NCI-H345 treated with DMSO at 0.1 percent for 48 hours (cell line): ENCODE data around the gene UFD1.

ENCODE experiments used
- DNase-seq: peaks from one replicate; lab custom pipeline; 2025; ENCODE audit not compliant: unreplicated experiment; lab: John Stamatoyannopoulos, UW

UFD1 gene

GRCh38 chr22:19472233-19472632 lies 6.8 kb downstream of the UFD1 start:
- DNase-seq: no peak

- DNase-seq: no peak
These were observed 7.4 kb downstream of the UFD1 start for GRCh38 chr22:19471572-19471971.

GRCh38 chr22:19470010-19470409 lies 9.0 kb downstream of the UFD1 start:
- no peak for DNase-seq

- DNase-seq: no peak
These were observed 9.6 kb downstream of the UFD1 start for GRCh38 chr22:19469421-19469820.

- no peak for DNase-seq
These were observed 11.1 kb downstream of the UFD1 start for GRCh38 chr22:19467912-19468311.

GRCh38 chr22:19466848-19467752 lies 11.9 kb downstream of the UFD1 start:
- no peak for DNase-seq

- DNase-seq: no peak
These were observed 12.8 kb downstream of the UFD1 start for GRCh38 chr22:19466126-19466716.

GRCh38 chr22:19464975-19465374 lies 14.0 kb downstream of the UFD1 start:
- DNase-seq: no peak

GRCh38 chr22:19464546-19464945 lies 14.4 kb downstream of the UFD1 start:
- DNase-seq: no peak

GRCh38 chr22:19463491-19464469 lies 15.2 kb downstream of the UFD1 start:
- no peak for DNase-seq

GRCh38 chr22:19463008-19463407 lies 16.0 kb downstream of the UFD1 start:
- no peak for DNase-seq

GRCh38 chr22:19461506-19461905 lies 17.5 kb downstream of the UFD1 start:
- DNase-seq: no peak

- DNase-seq: no peak
These were observed 19.0 kb downstream of the UFD1 start for GRCh38 chr22:19460036-19460435.

- no peak for DNase-seq
These were observed 21.1 kb downstream of the UFD1 start for GRCh38 chr22:19457828-19458428.

- no peak for DNase-seq
These were observed 22.5 kb downstream of the UFD1 start for GRCh38 chr22:19456541-19456940.

- DNase-seq: no peak
These were observed 23.2 kb downstream of the UFD1 start for GRCh38 chr22:19455585-19456370.

- DNase-seq: no peak
These were observed 24.0 kb downstream of the UFD1 start for GRCh38 chr22:19455033-19455432.

GRCh38 chr22:19454156-19454555 lies 24.8 kb downstream of the UFD1 start:
- no peak for DNase-seq

- no peak for DNase-seq
These were observed 25.3 kb downstream of the UFD1 start for GRCh38 chr22:19453718-19454117.

- no peak for DNase-seq
These were observed 27.4 kb downstream of the UFD1 start for GRCh38 chr22:19451570-19451969.
